ENCODE measurements around the gene ITGA8.

DNA sequence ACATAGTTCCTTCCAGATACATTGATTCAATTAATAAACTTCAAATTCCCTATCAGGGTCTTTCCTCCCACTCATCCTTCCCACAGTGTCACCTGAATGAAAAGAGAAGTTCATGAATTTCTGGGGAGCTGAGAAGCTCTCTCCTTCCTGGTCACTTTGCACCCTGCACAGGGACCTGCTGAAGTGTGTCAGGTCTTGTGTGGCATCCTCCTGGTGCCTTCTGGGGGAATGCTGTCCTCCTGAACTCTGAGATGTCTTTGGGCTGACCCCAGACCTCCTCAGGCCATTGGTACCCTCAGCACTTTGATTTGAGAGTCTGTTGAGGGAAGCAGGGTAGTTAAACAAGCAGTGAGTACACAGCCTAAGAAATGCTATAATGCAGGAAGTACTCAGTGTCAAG, 39.5 kb upstream of the ITGA8 start:
- no peak for TF ChIP-seq POLR2A (IDR thresholded peaks at IDR 0.05)
- TF ChIP-seq POLR2AphosphoS5 (IDR thresholded peaks at IDR 0.05; ENCODE audit: insufficient read depth in 1 of 2, low read depth in 1 of 2): no peak
